GM12878 (cell line): ENCODE data around the gene CCRL2. TPM values are rescaled to one million over a fixed set of nuclear protein-coding genes. Genes with fewer than 3 reads are reported as not detected.

Experiments
- ATAC-seq: fragments of 200-7000 bp; cut with Tn5 transposase; 3 replicates; pipeline ENCODE4 v1.9.1; 2020; ENCODE audit warnings: mild to moderate bottlenecking, moderate library complexity
- BruUV-seq: library from RNA; stranded (reverse); fragments of 400-500 nt; replicated peaks from 2 replicates; lab custom pipeline; 2021; lab: Mats Ljungman, UMichigan
- CTCF ChIA-PET: fragments of 300-600 bp; sonication (Branson Sonifier 250); formaldehyde crosslinking; extraction: SDS; loops from one replicate; lab custom pipeline; 2021; ENCODE audit warnings: inconsistent platforms; lab: Yijun Ruan, JAX
- POLR2A ChIA-PET: fragments of 350-600 bp; formaldehyde crosslinking; extraction: SDS; loops from one replicate; lab custom pipeline; 2021; ENCODE audit warnings: inconsistent platforms; lab: Charles Lee
- RAD21 ChIA-PET: fragments of 300-600 bp; sonication (Branson Sonifier 250); formaldehyde crosslinking; loops from one replicate; lab custom pipeline; 2023; ENCODE audit warnings: antibody characterized with exemption; ENCODE audit not compliant: unreplicated experiment; lab: Charles Lee
- SMC1A ChIA-PET: fragments of 300-600 bp; sonication (Branson Sonifier 250); formaldehyde crosslinking; loops from one replicate; lab custom pipeline; 2023; ENCODE audit not compliant: unreplicated experiment, uncharacterized antibody; lab: Charles Lee
- DNase-seq: peaks from one replicate; pipeline ENCODE4 v3.0.0-alpha.2; 2011; ENCODE audit warnings: low read depth, low spot score
- FAIRE-seq: peaks from 3 replicates; lab custom pipeline; 2011; peaks lifted over from hg19 to GRCh38; lab: Jason Lieb, UNC
- H2AFZ ChIP-seq: 2 replicates; pipeline ENCODE4 v1.6.0; 2011; ENCODE audit warnings: low read depth, low read length, control low read depth; ENCODE audit not compliant: control insufficient read depth
- H3K27ac ChIP-seq: 2 replicates; pipeline ENCODE4 v1.5.1; 2011; ENCODE audit warnings: control low read depth; ENCODE audit not compliant: control insufficient read depth, insufficient read depth
- H3K27me3 ChIP-seq, 2 experiments: replicated peaks in 1 of 2; 2 replicates each; pipeline versions ENCODE4 v1.6.0 to v1.6.1; 2011; ENCODE audit warnings: low read length in 1 of 2; ENCODE audit not compliant: control insufficient read depth in 2 of 2, insufficient read depth in 2 of 2
- H3K36me3 ChIP-seq, 2 experiments: 2 replicates each; pipeline ENCODE4 v1.5.1; 2011; ENCODE audit warnings: low read length in 1 of 2; ENCODE audit not compliant: control insufficient read depth in 2 of 2, insufficient read depth in 2 of 2
- H3K4me1 ChIP-seq: 2 replicates; pipeline ENCODE4 v1.6.1; 2011; ENCODE audit warnings: mild to moderate bottlenecking, low read length, moderate library complexity, mixed read lengths; ENCODE audit not compliant: control insufficient read depth, insufficient read depth
- H3K4me2 ChIP-seq: 2 replicates; pipeline ENCODE4 v1.6.0; 2011; ENCODE audit warnings: control low read depth; ENCODE audit not compliant: control insufficient read depth, insufficient read depth
- H3K4me3 ChIP-seq: fragments of 200-600 bp; sonication (generic); 2 replicates; pipeline ENCODE4 v1.5.1; 2016
- H3K79me2 ChIP-seq: 2 replicates; pipeline ENCODE4 v1.6.0; 2011; ENCODE audit warnings: low read length; ENCODE audit not compliant: control insufficient read depth, insufficient read depth
- H3K9ac ChIP-seq: 2 replicates; pipeline ENCODE4 v1.8.0; 2011; ENCODE audit warnings: low read length, control low read depth, mixed read lengths; ENCODE audit not compliant: control insufficient read depth, insufficient read depth
- H3K9me3 ChIP-seq: replicated peaks from 3 replicates; pipeline ENCODE4 v1.5.1; 2011; ENCODE audit warnings: mild to moderate bottlenecking, low read length; ENCODE audit not compliant: control insufficient read depth, insufficient read depth
- H4K20me1 ChIP-seq: 2 replicates; pipeline ENCODE4 v1.6.0; 2011; ENCODE audit not compliant: control insufficient read depth, insufficient read depth
- CREB1 ChIP-seq: IDR thresholded peaks from 2 replicates; pipeline ENCODE4 v1.6.1; 2012; ENCODE audit warnings: low read depth, mild to moderate bottlenecking, inconsistent platforms
- E2F8 ChIP-seq: fragments of 450-650 bp; IDR thresholded peaks from 2 replicates; pipeline ENCODE4 v1.6.1; 2018; ENCODE audit warnings: mild to moderate bottlenecking, low read depth, moderate library complexity; ENCODE audit not compliant: partially characterized antibody
- KAT2A ChIP-seq: conservative IDR thresholded peaks from 2 replicates; pipeline ENCODE4 v1.6.1; 2011; ENCODE audit warnings: low read depth, low read length; ENCODE audit not compliant: control insufficient read depth
- NFYA ChIP-seq: IDR thresholded peaks from 2 replicates; pipeline ENCODE4 v1.6.1; 2011; ENCODE audit warnings: low read depth, mild to moderate bottlenecking, low read length, improper control_type of control experiment, borderline replicate concordance
- NFYB ChIP-seq: IDR thresholded peaks from 2 replicates; pipeline ENCODE4 v1.6.1; 2011; ENCODE audit warnings: low read depth, mild to moderate bottlenecking, low read length, improper control_type of control experiment, moderate library complexity; ENCODE audit not compliant: insufficient read depth
- NRF1 ChIP-seq: conservative IDR thresholded peaks from 2 replicates; pipeline ENCODE4 v1.6.1; 2011; ENCODE audit warnings: mild to moderate bottlenecking, low read depth, low read length, improper control_type of control experiment
- SIN3A ChIP-seq: IDR thresholded peaks from 2 replicates; pipeline ENCODE4 v1.6.1; 2012; ENCODE audit warnings: low read depth, low read length, improper control_type of control experiment
- SMC3 ChIP-seq: IDR thresholded peaks from 2 replicates; pipeline ENCODE4 v1.6.1; 2011; ENCODE audit warnings: low read length, improper control_type of control experiment, borderline replicate concordance
- SRF ChIP-seq, 2 experiments: IDR thresholded peaks; 2 replicates each; pipeline ENCODE4 v1.6.1; 2011; ENCODE audit warnings: low read depth in 2 of 2, low read length in 2 of 2, mild to moderate bottlenecking in 1 of 2, moderate library complexity in 1 of 2
- TBL1XR1 ChIP-seq: IDR thresholded peaks from 2 replicates; pipeline ENCODE4 v1.6.1; 2012; ENCODE audit warnings: low read depth, low read length, improper control_type of control experiment
- WRNIP1 ChIP-seq: IDR thresholded peaks from 2 replicates; pipeline ENCODE4 v1.6.1; 2011; ENCODE audit warnings: low read depth, low read length, improper control_type of control experiment, borderline replicate concordance
- WGBS: methylation state at CpG from one replicate; pipeline ENCODE4 v1.1.6; 2016; ENCODE audit warnings: low lambda C conversion rate; ENCODE audit not compliant: insufficient replicate concordance, insufficient coverage; ENCODE audit errors: missing lambda C conversion rate; 5-methylcytosine and 5-hydroxymethylcytosine counted together
- in situ Hi-C: fragments of 300-500 bp; cut with MboI; formaldehyde crosslinking; loops from 9 replicates; pipeline ENCODE4 v1.14.3; 2018; ENCODE audit warnings: mixed read lengths
- intact Hi-C: fragments of 100-400 bp; cut with micrococcal nuclease; formaldehyde crosslinking; loops from one replicate; pipeline ENCODE4 v1.14.2; 2022; ENCODE audit not compliant: unreplicated experiment
- polyA plus RNA-seq, 11 experiments: library from polyadenylated mRNA; depleted of rRNA in 4 of 11; unstranded in 6 of 11; stranded (reverse) in 5 of 11; fragments of >200 nt; fragmentation: Nextera tagmentation in 4 of 11; fragmentation: Illumina TruSeq in 1 of 11; extraction: Ambion mirVana in 4 of 11; extraction: Trizol in 1 of 11; gene quantifications; 1 replicate in 1 of 11; 2 replicates in 10 of 11; pipeline versions ENCODE4 v1.2.1 to v1.2.3, GENCODE V29; 2011 to 2016; ENCODE audit warnings: inconsistent platforms in 2 of 11, missing spikeins in 2 of 11, low read depth in 1 of 11
- total RNA-seq, 4 experiments: library from RNA; depleted of rRNA in 3 of 4; stranded (reverse); fragments of >200 nt in 3 of 4; fragmentation: Illumina TruSeq in 1 of 4; extraction: Trizol in 1 of 4; gene quantifications; 2 replicates each; pipeline versions ENCODE4 v1.2.1 to v1.2.3, GENCODE V29; 2013 to 2021
- TF ChIP-seq, protein P1 (sequence below): fragments of 450-650 bp; IDR thresholded peaks from 2 replicates; pipeline ENCODE4 v1.6.1; 2014; ENCODE audit warnings: mild to moderate bottlenecking
- TF ChIP-seq, protein P2 (sequence below): IDR thresholded peaks from 2 replicates; pipeline ENCODE4 v1.6.1; 2011; ENCODE audit warnings: borderline replicate concordance, low read depth, mild to moderate bottlenecking, moderate library complexity, low read length; ENCODE audit not compliant: insufficient read depth, poor library complexity, severe bottlenecking

Gene CCRL2
- total and polyA plus RNA-seq, 10 of the 15 experiments (the other 5 are each of a cell fraction or from before 2014, with no cell fraction given): 0.04 to 2.5 (median 1.8) TPM

GRCh38 chr3:46380471-46381221, 26.4 kb upstream of the CCRL2 start:
- TF ChIP-seq KAT2A (no peak), SRF (IDR thresholded peaks at IDR 0.05; ENCODE audit: low read depth in 2 of 2, low read length in 2 of 2) (no peak), TBL1XR1 (no peak), NFYA (no peak), CREB1 (no peak), SMC3 (no peak), NRF1 (no peak), SIN3A (no peak), NFYB (no peak), WRNIP1 (no peak), E2F8 (no peak)
- TF ChIP-seq, protein P1, sequence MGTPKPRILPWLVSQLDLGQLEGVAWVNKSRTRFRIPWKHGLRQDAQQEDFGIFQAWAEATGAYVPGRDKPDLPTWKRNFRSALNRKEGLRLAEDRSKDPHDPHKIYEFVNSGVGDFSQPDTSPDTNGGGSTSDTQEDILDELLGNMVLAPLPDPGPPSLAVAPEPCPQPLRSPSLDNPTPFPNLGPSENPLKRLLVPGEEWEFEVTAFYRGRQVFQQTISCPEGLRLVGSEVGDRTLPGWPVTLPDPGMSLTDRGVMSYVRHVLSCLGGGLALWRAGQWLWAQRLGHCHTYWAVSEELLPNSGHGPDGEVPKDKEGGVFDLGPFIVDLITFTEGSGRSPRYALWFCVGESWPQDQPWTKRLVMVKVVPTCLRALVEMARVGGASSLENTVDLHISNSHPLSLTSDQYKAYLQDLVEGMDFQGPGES: no peak
- TF ChIP-seq, protein P2, sequence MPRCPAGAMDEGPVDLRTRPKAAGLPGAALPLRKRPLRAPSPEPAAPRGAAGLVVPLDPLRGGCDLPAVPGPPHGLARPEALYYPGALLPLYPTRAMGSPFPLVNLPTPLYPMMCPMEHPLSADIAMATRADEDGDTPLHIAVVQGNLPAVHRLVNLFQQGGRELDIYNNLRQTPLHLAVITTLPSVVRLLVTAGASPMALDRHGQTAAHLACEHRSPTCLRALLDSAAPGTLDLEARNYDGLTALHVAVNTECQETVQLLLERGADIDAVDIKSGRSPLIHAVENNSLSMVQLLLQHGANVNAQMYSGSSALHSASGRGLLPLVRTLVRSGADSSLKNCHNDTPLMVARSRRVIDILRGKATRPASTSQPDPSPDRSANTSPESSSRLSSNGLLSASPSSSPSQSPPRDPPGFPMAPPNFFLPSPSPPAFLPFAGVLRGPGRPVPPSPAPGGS: no peak
- TF ChIP-seq, all 136 proteins: peak for 0
- no peak for ATAC-seq
- H3K79me2 ChIP-seq: no peaks in the 10 kb centered on the region
- CTCF ChIA-PET: interaction anchor here (1.1 to 21.1 kb wide), 6 partner anchors 9 to 311 kb away, joined by 3 to 714 read pairs (median 4); no protein-coding TSS in a partner anchor
- no peak for DNase-seq
- H3K4me3 ChIP-seq: no peak overlapping the region
- POLR2A ChIA-PET: no interaction called here
- in situ Hi-C loops (no loop called here), intact Hi-C loops (no loop called here)
- FAIRE-seq: no peak
- 61% methylated on average over 8 of the region's 8 CpGs for WGBS
- SMC1A ChIA-PET: interaction anchor here (0.9 to 15.8 kb wide), 4 partner anchors 11 to 295 kb away, joined by 3 to 581 read pairs (median 32); partner anchors contain the start of gene CCR5
- no peaks in the 10 kb centered on the region for H3K27me3 ChIP-seq
- no peaks in the 10 kb centered on the region for H3K36me3 ChIP-seq
- RAD21 ChIA-PET: interaction anchor here (0.8 to 4.3 kb wide), 4 partner anchors 10 to 292 kb away, joined by 4 to 56 read pairs (median 4); partner anchors contain the start of gene CCR5
- H3K4me1 ChIP-seq: peaks cover 20% of the 10 kb centered on the region
- no TSS peak for BruUV-seq
- no peak overlapping the region; the same call in 1 of the 2 replicates for H3K4me2 ChIP-seq
- H4K20me1 ChIP-seq: no peaks in the 10 kb centered on the region
- no peak overlapping the region; the same call in 1 of the 2 replicates for H2AFZ ChIP-seq
- H3K9ac ChIP-seq: no peak overlapping the region
- no peak overlapping the region for H3K27ac ChIP-seq
- no peaks in the 10 kb centered on the region for H3K9me3 ChIP-seq
